ENCODE results near the gene ZNF546. TPM values are rescaled to one million over a fixed set of nuclear protein-coding genes. Genes with fewer than 3 reads are reported as not detected.
"Not testable (repeated sequence)": the region's sequence is repeated elsewhere in the genome, so short reads cannot be mapped to it uniquely, and the experiment has no call there.

ZNF546 gene
- total and polyA plus RNA-seq, 7 donors, result 0.69 to 12.8 (median 6.0) TPM

DNA sequence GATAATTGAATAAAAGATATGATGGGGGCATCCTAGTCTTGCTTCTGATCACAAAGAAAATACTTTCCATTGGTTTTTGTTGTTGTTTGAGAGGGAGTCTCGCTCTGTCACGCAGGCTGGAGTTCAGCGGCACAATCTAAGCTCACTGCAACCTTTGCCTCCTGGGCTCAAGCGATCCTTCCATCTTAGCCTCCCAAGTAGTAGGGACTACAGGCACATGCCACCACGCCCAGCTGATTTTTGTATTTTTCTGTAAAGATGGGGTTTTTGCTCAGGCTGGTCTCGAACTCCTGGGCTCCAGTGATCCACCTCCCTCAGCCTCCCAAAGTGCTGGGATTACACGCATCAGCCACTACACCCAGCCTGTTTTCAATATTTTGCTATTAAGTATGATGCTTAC is 42.9 kb upstream of the ZNF546 start:
- intact Hi-C loops (cut with DNase I), result no loop called here
- 79 to 95% methylated on average over 7 of the region's 7 CpGs for WGBS, 2 donors
- Histone ChIP-seq H3K4me1 (no peaks in the 10 kb centered on the region), H3K36me3 (no peaks in the 10 kb centered on the region), H3K27me3 (no peaks in the 10 kb centered on the region), H3K9me3 (no peaks in the 10 kb centered on the region), H3K27ac (no peak overlapping the region), H3K4me3 (no peak overlapping the region)
- no peak for DNase-seq
- TF ChIP-seq POLR2A (IDR thresholded peaks at IDR 0.05), result no peak
- no peak for TF ChIP-seq CTCF (IDR thresholded peaks at IDR 0.05)
- TF ChIP-seq EP300 (IDR thresholded peaks at IDR 0.05), result no peak
- TF ChIP-seq POLR2AphosphoS5 (IDR thresholded peaks at IDR 0.05), result no peak

DNA sequence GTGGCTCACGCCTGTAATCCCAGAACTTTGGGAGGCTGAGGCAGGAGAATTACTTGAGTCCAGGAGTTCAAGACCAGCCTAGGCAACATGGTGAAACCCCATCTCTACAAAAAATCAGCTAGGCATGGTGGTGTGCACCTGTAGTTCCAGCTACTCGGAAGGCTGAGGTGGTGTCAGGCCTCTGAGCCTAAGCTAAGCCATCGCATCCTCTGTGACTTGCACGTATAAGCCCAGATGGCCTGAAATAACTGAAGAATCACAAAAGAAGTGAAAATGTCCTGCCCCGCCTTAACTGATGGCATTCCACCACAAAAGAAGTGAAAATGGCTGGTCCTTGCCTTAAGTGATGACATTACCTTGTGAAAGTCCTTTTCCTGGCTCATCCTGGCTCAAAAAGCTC is 39.0 kb upstream of the ZNF546 start:
- H3K4me3 ChIP-seq; H3K27ac ChIP-seq; H3K9me3 ChIP-seq; H3K4me1 ChIP-seq; H3K36me3 ChIP-seq; H3K27me3 ChIP-seq; intact Hi-C loops (cut with DNase I); DNase-seq: not testable (repeated sequence)
- 79 to 91% methylated on average over 5 of the region's 5 CpGs for WGBS, 2 donors

- DNase-seq; intact Hi-C loops (cut with DNase I); H3K4me3 ChIP-seq; H3K4me1 ChIP-seq; H3K27me3 ChIP-seq; H3K9me3 ChIP-seq; H3K36me3 ChIP-seq; H3K27ac ChIP-seq: not testable (repeated sequence)
- WGBS, 2 donors, result 69 to 92% methylated on average over 3 of the region's 3 CpGs
Measured at GRCh38 chr19:39958942-39959341, 37.9 kb upstream of the ZNF546 start.

DNA sequence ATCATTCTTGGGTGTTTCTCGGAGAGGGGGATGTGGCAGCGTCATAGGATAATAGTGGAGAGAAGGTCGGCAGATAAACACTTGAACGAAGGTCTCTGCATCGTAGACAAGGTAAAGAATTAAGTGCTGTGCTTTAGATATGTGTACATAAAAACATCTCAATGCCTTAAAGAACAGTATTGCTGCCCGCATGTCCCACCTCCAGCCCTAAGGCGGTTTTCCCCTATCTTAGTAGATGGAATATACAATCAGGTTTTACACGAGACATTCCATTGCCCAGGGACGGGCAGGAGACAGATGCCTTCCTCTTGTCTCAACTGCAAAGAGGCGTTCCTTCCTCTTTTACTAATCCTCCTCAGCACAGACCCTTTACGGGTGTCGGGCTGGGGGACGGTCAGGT is 37.5 kb upstream of the ZNF546 start:
- H3K27me3 ChIP-seq; DNase-seq; H3K36me3 ChIP-seq; H3K4me1 ChIP-seq; H3K4me3 ChIP-seq; H3K27ac ChIP-seq; H3K9me3 ChIP-seq; intact Hi-C loops (cut with DNase I): not testable (repeated sequence)
- 64 to 86% methylated on average over 9 to 10 of the region's 13 CpGs for WGBS, 2 donors

- no peaks in the 10 kb centered on the region for H3K4me1 ChIP-seq
- 43 to 56% methylated on average over 3 of the region's 3 CpGs for WGBS, 2 donors
- H3K27ac ChIP-seq, result no peak overlapping the region
- no peak overlapping the region for H3K4me3 ChIP-seq
- TF ChIP-seq POLR2AphosphoS5 (IDR thresholded peaks at IDR 0.05), result no peak
- intact Hi-C loops (cut with DNase I), result no loop called here
- DNase-seq, result no peak
- no peaks in the 10 kb centered on the region for H3K9me3 ChIP-seq
- no peaks in the 10 kb centered on the region for H3K27me3 ChIP-seq
- no peaks in the 10 kb centered on the region for H3K36me3 ChIP-seq
Measured at GRCh38 chr19:39963898-39964297, 33.0 kb upstream of the ZNF546 start.

GRCh38 chr19:39966617-39967016 is 30.2 kb upstream of the ZNF546 start:
- Histone ChIP-seq H3K27ac (no peak overlapping the region), H3K36me3 (no peaks in the 10 kb centered on the region), H3K4me1 (peaks cover 0 to 16% (median 11%) of the 10 kb centered on the region in 4 donors), H3K27me3 (no peaks in the 10 kb centered on the region), H3K9me3 (no peaks in the 10 kb centered on the region), H3K4me3 (no peak overlapping the region)
- DNase-seq, result no peak
- intact Hi-C loops (cut with DNase I), result no loop called here
- TF ChIP-seq EP300 (IDR thresholded peaks at IDR 0.05) (no peak), POLR2AphosphoS5 (IDR thresholded peaks at IDR 0.05) (no peak), CTCF (IDR thresholded peaks at IDR 0.05) (no peak), POLR2A (IDR thresholded peaks at IDR 0.05) (no peak)
- 95 to 96% methylated on average over 6 of the region's 6 CpGs for WGBS, 2 donors

DNA sequence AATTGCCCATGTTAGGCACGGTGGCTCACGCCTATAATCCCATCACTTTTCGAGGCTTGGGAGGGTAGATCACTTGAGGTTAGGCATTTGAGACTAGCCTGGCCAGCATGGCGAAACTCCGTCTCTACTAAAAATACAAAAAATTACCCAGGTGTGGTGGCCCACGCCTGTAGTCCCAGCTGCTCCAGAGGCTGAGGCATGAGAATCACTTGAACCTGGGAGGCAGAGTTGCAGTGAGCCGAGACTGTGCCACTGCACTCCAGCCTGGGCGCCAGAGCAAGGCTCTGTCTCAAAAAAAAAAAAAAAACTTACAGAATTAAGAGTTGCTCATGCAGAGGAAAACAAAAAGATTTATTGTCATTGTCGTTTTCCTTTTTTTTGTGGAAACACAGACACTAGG is 29.3 kb upstream of the ZNF546 start:
- TF ChIP-seq POLR2A (IDR thresholded peaks at IDR 0.05) (no peak), POLR2AphosphoS5 (IDR thresholded peaks at IDR 0.05) (no peak), CTCF (IDR thresholded peaks at IDR 0.05) (no peak), EP300 (IDR thresholded peaks at IDR 0.05) (no peak)
- 91% methylated on average over 9 of the region's 9 CpGs for WGBS, 2 donors
- H3K4me1 ChIP-seq, result peaks cover 0 to 23% (median 19%) of the 10 kb centered on the region in 4 donors
- intact Hi-C loops (cut with DNase I), result no loop called here
- no peak overlapping the region for H3K4me3 ChIP-seq
- no peak for DNase-seq
- H3K27ac ChIP-seq, result no peak overlapping the region
- no peaks in the 10 kb centered on the region for H3K27me3 ChIP-seq
- peaks cover 0 to 4% (median 0%) of the 10 kb centered on the region in 4 donors for H3K36me3 ChIP-seq
- H3K9me3 ChIP-seq, result no peaks in the 10 kb centered on the region

Measured in sigmoid colon (tissue), 7 donors.